HK-2 (cell line): ENCODE results near the gene PRDX3.

ENCODE experiments used
- DNase-seq: peaks from one replicate; pipeline ENCODE4 v3.0.0-alpha.2; 2018; ENCODE audit not compliant: unreplicated experiment

The PRDX3 gene

GRCh38 chr10:119129721-119130120, 48.9 kb downstream of the PRDX3 start:
- no peak for DNase-seq

GRCh38 chr10:119125942-119126341, 52.7 kb downstream of the PRDX3 start:
- DNase-seq: no peak

DNA sequence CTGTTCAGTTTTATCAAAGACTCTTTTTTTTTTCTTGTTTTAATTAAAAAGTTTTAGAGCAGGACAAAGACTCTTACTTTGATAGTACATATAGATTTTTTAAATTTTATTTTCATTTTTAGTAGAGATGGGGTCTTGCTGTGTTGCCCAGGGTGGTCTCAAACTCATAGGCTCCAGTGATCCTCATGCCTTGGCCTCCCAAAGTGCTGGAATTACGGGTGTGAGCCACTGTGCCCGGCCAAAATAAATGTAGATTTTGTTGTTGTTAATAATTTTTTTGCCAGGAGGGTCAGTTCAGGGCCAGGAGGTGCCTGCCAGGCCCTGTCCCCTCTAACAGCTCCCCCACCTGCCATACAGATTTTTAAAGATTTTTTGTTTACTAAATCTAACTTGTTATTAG, 57.7 kb downstream of the PRDX3 start:
- no peak for DNase-seq

DNA sequence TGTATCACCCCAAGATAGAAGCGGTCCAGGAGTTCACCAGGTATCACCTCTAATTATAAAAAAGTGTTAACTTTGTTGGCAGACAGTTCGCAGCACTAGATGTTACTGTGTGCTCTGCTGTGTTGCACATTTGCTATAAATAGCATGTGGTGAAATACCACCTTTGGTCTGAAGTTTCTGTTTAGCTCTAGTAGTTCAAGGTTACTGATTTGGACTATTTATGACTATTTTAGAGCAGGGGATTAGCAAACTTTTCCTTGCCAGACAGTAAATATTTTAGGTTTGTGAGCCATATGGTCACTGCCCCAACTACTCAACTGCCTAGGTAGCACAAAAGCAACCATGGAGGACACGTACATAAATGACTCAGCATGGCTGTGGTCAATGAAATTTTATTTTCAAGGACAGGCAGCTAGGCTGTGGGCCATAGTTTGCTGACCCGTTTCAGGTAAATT, 58.2 kb downstream of the PRDX3 start:
- DNase-seq: peak; percentile 25

DNA sequence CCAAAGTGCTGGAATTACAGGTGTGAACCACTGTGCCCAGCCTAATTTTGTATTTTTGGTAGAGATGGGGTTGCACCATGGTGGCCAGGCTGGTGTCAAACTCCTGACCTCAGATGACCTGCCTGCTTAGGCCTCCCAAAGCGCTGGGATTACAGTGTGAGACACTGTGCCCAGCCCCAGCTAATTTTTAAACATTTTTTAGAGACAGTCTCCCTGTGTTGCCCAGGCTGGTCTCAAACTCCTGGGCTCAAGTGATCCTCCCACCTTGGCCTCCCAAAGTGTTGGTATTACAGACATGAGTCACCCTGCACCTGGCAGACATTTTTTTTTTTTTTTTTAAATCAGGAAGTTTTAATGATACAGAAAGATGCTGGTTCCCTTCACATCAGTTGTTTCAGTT, 59.2 kb downstream of the PRDX3 start:
- no peak for DNase-seq

DNA sequence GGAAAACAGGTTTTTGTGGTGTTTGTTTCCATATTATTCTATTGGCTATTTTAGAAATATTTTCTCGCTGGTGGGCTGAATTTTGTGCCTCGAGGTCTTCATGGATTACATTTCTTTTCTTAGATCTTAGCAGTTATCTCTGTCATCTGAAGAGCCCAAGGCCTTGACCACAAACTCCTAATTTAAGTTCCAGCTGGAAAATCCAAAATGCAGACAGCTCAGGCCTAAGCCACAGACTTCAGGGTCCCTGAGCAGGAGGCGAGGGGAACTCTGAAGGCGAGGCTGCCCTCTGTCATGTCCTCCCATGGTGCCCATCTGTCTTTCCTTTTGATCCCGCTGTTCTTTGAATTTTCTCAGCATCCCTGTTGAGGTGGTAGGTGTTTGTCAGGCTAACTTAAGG, 60.4 kb downstream of the PRDX3 start:
- no peak for DNase-seq
